HEK293T (cell line): ENCODE results near the gene STARD5.

ENCODE experiments used
- CTCF ChIA-PET: fragments of 350-600 bp; formaldehyde crosslinking; extraction: SDS; loops from one replicate; lab custom pipeline; 2021; ENCODE audit warnings: antibody characterized with exemption, inconsistent platforms; lab: Yijun Ruan, JAX
- POLR2A ChIA-PET: fragments of 350-600 bp; formaldehyde crosslinking; extraction: SDS; loops from one replicate; lab custom pipeline; 2020; ENCODE audit warnings: antibody characterized with exemption, inconsistent platforms; lab: Yijun Ruan, JAX
- DNase-seq: peaks from one replicate; pipeline ENCODE4 v3.0.0; 2012; ENCODE audit warnings: mixed read lengths; ENCODE audit errors: extremely low spot score
- ARNT ChIP-seq: fragments of 450-650 bp; IDR thresholded peaks from 2 replicates; pipeline ENCODE4 v1.6.1; 2017; ENCODE audit warnings: mild to moderate bottlenecking
- BHLHE40 ChIP-seq: fragments of 450-650 bp; IDR thresholded peaks from 2 replicates; pipeline ENCODE4 v1.6.1; 2016; ENCODE audit warnings: mild to moderate bottlenecking, moderate library complexity, borderline replicate concordance
- CTBP1 ChIP-seq: fragments of 450-650 bp; IDR thresholded peaks from 2 replicates; pipeline ENCODE4 v1.6.1; 2016; ENCODE audit warnings: borderline replicate concordance
- ELF4 ChIP-seq: fragments of 450-650 bp; IDR thresholded peaks from 2 replicates; pipeline ENCODE4 v1.6.1; 2017; ENCODE audit warnings: antibody characterized with exemption
- FOXA1 ChIP-seq: fragments of 450-650 bp; IDR thresholded peaks from 2 replicates; pipeline ENCODE4 v1.6.1; 2016; ENCODE audit warnings: mild to moderate bottlenecking
- FOXK2 ChIP-seq: fragments of 450-650 bp; IDR thresholded peaks from 2 replicates; pipeline ENCODE4 v1.6.1; 2016; ENCODE audit warnings: mild to moderate bottlenecking
- FOXM1 ChIP-seq: fragments of 450-650 bp; IDR thresholded peaks from 2 replicates; pipeline ENCODE4 v1.6.1; 2017; ENCODE audit warnings: mild to moderate bottlenecking, borderline replicate concordance
- HDGF ChIP-seq: fragments of 450-650 bp; IDR thresholded peaks from 2 replicates; pipeline ENCODE4 v1.6.1; 2017; ENCODE audit warnings: antibody characterized with exemption, borderline replicate concordance
- L3MBTL2 ChIP-seq: fragments of 450-650 bp; conservative IDR thresholded peaks from 2 replicates; pipeline ENCODE4 v1.6.1; 2016; ENCODE audit warnings: mild to moderate bottlenecking
- LEF1 ChIP-seq: fragments of 450-650 bp; IDR thresholded peaks from 2 replicates; pipeline ENCODE4 v1.6.1; 2017; ENCODE audit warnings: mild to moderate bottlenecking, borderline replicate concordance
- NFRKB ChIP-seq: fragments of 450-650 bp; IDR thresholded peaks from 2 replicates; pipeline ENCODE4 v1.6.1; 2016; ENCODE audit warnings: mild to moderate bottlenecking, moderate library complexity
- PKNOX1 ChIP-seq: fragments of 450-650 bp; IDR thresholded peaks from 2 replicates; pipeline ENCODE4 v1.6.1; 2016
- SP1 ChIP-seq: fragments of 450-650 bp; IDR thresholded peaks from 2 replicates; pipeline ENCODE4 v1.6.1; 2017
- SUZ12 ChIP-seq: fragments of 450-650 bp; IDR thresholded peaks from 2 replicates; pipeline ENCODE4 v1.6.1; 2016; ENCODE audit warnings: mild to moderate bottlenecking
- TARDBP ChIP-seq: fragments of 450-650 bp; IDR thresholded peaks from 2 replicates; pipeline ENCODE4 v1.6.1; 2016
- ZNF384 ChIP-seq: fragments of 450-650 bp; IDR thresholded peaks from 2 replicates; pipeline ENCODE4 v1.6.1; 2016

The STARD5 gene

GRCh38 chr15:81303244-81304225, 20.4 kb downstream of the STARD5 start:
- POLR2A ChIA-PET, result no interaction called here
- DNase-seq, result no peak
- no peak for TF ChIP-seq PKNOX1
- no peak for TF ChIP-seq TARDBP
- TF ChIP-seq SP1, result no peak
- TF ChIP-seq SUZ12, result no peak
- no peak for TF ChIP-seq L3MBTL2
- no peak for TF ChIP-seq FOXM1
- no peak for TF ChIP-seq LEF1
- no peak for TF ChIP-seq FOXK2
- no peak for TF ChIP-seq NFRKB
- no peak for TF ChIP-seq BHLHE40
- TF ChIP-seq ELF4, result no peak
- no peak for TF ChIP-seq CTBP1
- TF ChIP-seq ZNF384, result no peak
- no peak for TF ChIP-seq ARNT
- TF ChIP-seq HDGF, result no peak
- TF ChIP-seq FOXA1, result no peak
- CTCF ChIA-PET, result no interaction called here

- POLR2A ChIA-PET, result interaction anchor here (1.0 kb wide), 1 partner anchor 21 kb away, joined by 4 read pairs; the partner anchor contains the start of gene STARD5
- TF ChIP-seq TARDBP (no peak), BHLHE40 (no peak), FOXM1 (no peak), LEF1 (no peak), HDGF (no peak), ZNF384 (no peak), ELF4 (no peak), SP1 (no peak), L3MBTL2 (no peak), NFRKB (no peak), PKNOX1 (no peak), ARNT (no peak), FOXA1 (no peak), CTBP1 (no peak), SUZ12 (no peak), FOXK2 (no peak)
- CTCF ChIA-PET, result no interaction called here
- no peak for DNase-seq
These were observed 21.2 kb downstream of the STARD5 start for GRCh38 chr15:81302701-81303109.

- TF ChIP-seq BHLHE40, result no peak
- POLR2A ChIA-PET, result interaction anchor here (1.0 kb wide), 1 partner anchor 22 kb away, joined by 4 read pairs; the partner anchor contains the start of gene STARD5
- CTCF ChIA-PET, result interaction anchor here (0.7 kb wide), 1 partner anchor 36 kb away, joined by 3 read pairs; no protein-coding TSS in a partner anchor
- DNase-seq, result no peak
These were observed 22.0 kb downstream of the STARD5 start for GRCh38 chr15:81301815-81302399.

GRCh38 chr15:81301385-81301784, 22.6 kb downstream of the STARD5 start:
- DNase-seq, result no peak
- no peak for TF ChIP-seq TARDBP
- TF ChIP-seq ELF4, result no peak
- TF ChIP-seq ZNF384, result no peak
- TF ChIP-seq NFRKB, result no peak
- TF ChIP-seq CTBP1, result no peak
- no peak for TF ChIP-seq BHLHE40
- ChIA-PET POLR2A (no interaction called here), CTCF (interaction anchor here (0.7 kb wide), 1 partner anchor 35 kb away, joined by 3 read pairs; no protein-coding TSS in a partner anchor)

- ChIA-PET CTCF (interaction anchor here (1.4 kb wide), 1 partner anchor 34 kb away, joined by 6 read pairs; no protein-coding TSS in a partner anchor), POLR2A (no interaction called here)
- TF ChIP-seq ELF4 (no peak), LEF1 (no peak), BHLHE40 (no peak), ARNT (no peak), PKNOX1 (no peak), L3MBTL2 (no peak), ZNF384 (no peak), NFRKB (no peak), FOXA1 (no peak), SP1 (no peak), HDGF (no peak), CTBP1 (no peak), FOXM1 (no peak), FOXK2 (no peak), SUZ12 (no peak), TARDBP (no peak)
- no peak for DNase-seq
These were observed 24.2 kb downstream of the STARD5 start for GRCh38 chr15:81299630-81300273.
